ENCODE data around the gene PLAAT4. TPM values are rescaled to one million over a fixed set of nuclear protein-coding genes. Genes with fewer than 3 reads are reported as not detected.
A peak's percentile ranks its signal among the peaks of the same experiment; 100 is the strongest.

Gene PLAAT4
- total RNA-seq, 1 experiment from 2014 or later: 1.2 TPM

DNA sequence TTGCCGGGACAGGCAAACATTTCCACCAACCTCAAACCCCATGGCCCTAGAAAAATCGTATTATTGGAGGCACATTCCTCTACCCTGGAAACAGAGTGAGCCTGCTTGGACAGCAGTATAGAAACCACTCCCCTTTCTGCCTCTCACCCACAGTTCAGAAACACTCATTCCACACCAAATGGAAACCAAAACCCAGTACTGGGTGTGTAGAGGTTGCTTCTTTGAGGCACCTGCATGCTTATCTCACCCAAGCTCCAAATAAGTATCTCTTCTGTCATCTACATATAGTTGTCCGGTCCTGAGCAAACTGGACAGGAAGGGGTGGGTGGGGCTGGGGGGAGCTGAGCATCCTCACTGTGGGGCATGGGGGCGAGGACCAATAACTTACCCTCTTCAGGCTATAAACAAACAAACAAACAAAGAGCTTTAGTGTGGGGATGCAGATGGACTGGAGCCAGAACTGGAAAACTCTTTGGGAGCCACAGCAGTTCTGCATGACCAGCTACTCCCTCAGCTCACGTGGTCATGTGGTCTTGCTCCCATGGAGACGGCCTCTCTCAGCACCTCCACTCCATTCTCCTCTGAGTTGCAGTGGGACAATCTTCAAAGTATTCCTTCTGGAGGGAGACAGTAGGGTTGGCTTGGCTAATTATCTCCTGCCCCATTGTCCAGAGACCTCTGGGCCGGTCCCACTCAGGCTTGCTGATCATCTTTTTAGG is 27.6 kb downstream of the PLAAT4 start:
- DNase-seq: no peak
- TF ChIP-seq, protein P1, sequence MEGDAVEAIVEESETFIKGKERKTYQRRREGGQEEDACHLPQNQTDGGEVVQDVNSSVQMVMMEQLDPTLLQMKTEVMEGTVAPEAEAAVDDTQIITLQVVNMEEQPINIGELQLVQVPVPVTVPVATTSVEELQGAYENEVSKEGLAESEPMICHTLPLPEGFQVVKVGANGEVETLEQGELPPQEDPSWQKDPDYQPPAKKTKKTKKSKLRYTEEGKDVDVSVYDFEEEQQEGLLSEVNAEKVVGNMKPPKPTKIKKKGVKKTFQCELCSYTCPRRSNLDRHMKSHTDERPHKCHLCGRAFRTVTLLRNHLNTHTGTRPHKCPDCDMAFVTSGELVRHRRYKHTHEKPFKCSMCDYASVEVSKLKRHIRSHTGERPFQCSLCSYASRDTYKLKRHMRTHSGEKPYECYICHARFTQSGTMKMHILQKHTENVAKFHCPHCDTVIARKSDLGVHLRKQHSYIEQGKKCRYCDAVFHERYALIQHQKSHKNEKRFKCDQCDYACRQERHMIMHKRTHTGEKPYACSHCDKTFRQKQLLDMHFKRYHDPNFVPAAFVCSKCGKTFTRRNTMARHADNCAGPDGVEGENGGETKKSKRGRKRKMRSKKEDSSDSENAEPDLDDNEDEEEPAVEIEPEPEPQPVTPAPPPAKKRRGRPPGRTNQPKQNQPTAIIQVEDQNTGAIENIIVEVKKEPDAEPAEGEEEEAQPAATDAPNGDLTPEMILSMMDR (IDR thresholded peaks at IDR 0.05; ENCODE audit: insufficient read depth in 1 of 2, low read depth in 1 of 2, low read length in 1 of 2, severe bottlenecking in 1 of 2, unreplicated experiment in 1 of 2): no peak
- intact Hi-C loops (cut with micrococcal nuclease; ENCODE audit: unreplicated experiment): no loop called here
- Mint-ChIP-seq H3K27me3 (ENCODE audit: insufficient read depth, unreplicated experiment) (no peaks in the 10 kb centered on the region), H3K9me3 (ENCODE audit: unreplicated experiment) (no peaks in the 10 kb centered on the region), H3K4me3 (ENCODE audit: unreplicated experiment) (no peak overlapping the region), H3K27ac (ENCODE audit: unreplicated experiment) (peak overlapping the region; percentile 74), H3K4me1 (ENCODE audit: low read depth, unreplicated experiment) (peaks cover 28% of the 10 kb centered on the region), H3K36me3 (ENCODE audit: insufficient read depth, unreplicated experiment) (no peaks in the 10 kb centered on the region)
- CTCF ChIA-PET: interaction anchor here (0.7 kb wide), 1 partner anchor 9 kb away, joined by 7 read pairs; no protein-coding TSS in a partner anchor
- H3K9me3 ChIP-seq: no peaks in the 10 kb centered on the region
- no peak overlapping the region for H3K4me3 ChIP-seq (ENCODE audit: low read depth, low read length)
- H3K4me1 ChIP-seq: peaks cover 38% of the 10 kb centered on the region
- H3K27me3 ChIP-seq (replicated peaks; ENCODE audit: control insufficient read depth, insufficient read depth, low read length): no peaks in the 10 kb centered on the region
- TSS peak; percentile 37 for BruUV-seq (replicated peaks)
- H3K36me3 ChIP-seq (ENCODE audit: control insufficient read depth, insufficient read depth, low read length): no peaks in the 10 kb centered on the region; the same call in 1 of the 2 replicates
- POLR2A ChIA-PET: interaction anchor here (0.6 kb wide), 1 partner anchor 10 kb away, joined by 3 read pairs; no protein-coding TSS in a partner anchor

DNA sequence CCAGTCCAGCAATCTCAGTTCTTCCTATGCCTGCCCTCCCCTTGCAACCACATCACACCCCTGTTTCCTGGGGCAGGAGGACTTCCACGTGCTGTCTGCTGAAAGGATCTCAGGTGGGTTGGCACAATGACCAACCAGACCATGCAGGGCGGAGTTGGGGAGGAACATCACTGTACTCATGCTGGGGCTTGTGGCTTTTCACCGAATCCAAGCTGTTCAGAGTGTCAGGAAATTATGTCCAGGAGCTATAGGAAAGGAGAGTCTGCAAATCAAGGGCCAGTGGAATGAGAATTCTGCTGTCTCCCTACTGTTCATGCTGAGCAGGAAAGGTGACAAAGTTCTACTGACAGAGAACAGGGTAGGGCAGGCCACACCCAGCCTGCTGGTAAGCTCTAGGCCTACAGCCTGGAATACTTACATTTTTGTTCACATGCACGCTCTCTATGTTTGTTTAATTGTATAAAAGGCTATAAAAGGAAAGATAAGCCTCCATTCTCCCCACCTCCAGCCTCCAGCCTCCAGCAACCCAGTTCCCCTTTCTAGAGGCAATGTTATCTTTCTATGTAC is 28.3 kb downstream of the PLAAT4 start:
- ChIA-PET POLR2A (interaction anchor here (0.6 kb wide), 1 partner anchor 9 kb away, joined by 3 read pairs; no protein-coding TSS in a partner anchor), CTCF (interaction anchor here (0.7 kb wide), 1 partner anchor 8 kb away, joined by 7 read pairs; no protein-coding TSS in a partner anchor)
- H3K36me3 Mint-ChIP-seq (ENCODE audit: insufficient read depth, unreplicated experiment): peaks cover under 1% of the 10 kb centered on the region
- peak overlapping the region; percentile 74 for H3K27ac Mint-ChIP-seq (ENCODE audit: unreplicated experiment)
- H3K9me3 ChIP-seq: no peaks in the 10 kb centered on the region
- no peaks in the 10 kb centered on the region for H3K27me3 ChIP-seq (replicated peaks; ENCODE audit: control insufficient read depth, insufficient read depth, low read length)
- BruUV-seq (replicated peaks): no TSS peak
- DNase-seq: peak; percentile 67 to 87
- no peak overlapping the region for H3K4me3 Mint-ChIP-seq (ENCODE audit: unreplicated experiment)
- peaks cover 38% of the 10 kb centered on the region for H3K4me1 ChIP-seq
- peaks cover 28% of the 10 kb centered on the region for H3K4me1 Mint-ChIP-seq (ENCODE audit: low read depth, unreplicated experiment)
- no peak overlapping the region for H3K4me3 ChIP-seq (ENCODE audit: low read depth, low read length)
- intact Hi-C loops (cut with micrococcal nuclease; ENCODE audit: unreplicated experiment): loop anchor here (5.0 kb wide), 1 partner anchor 33 kb away; no protein-coding TSS in a partner anchor
- H3K27me3 Mint-ChIP-seq (ENCODE audit: insufficient read depth, unreplicated experiment): no peaks in the 10 kb centered on the region
- H3K36me3 ChIP-seq (ENCODE audit: control insufficient read depth, insufficient read depth, low read length): no peaks in the 10 kb centered on the region; the same call in 1 of the 2 replicates
- no peaks in the 10 kb centered on the region for H3K9me3 Mint-ChIP-seq (ENCODE audit: unreplicated experiment)
- TF ChIP-seq, protein P1 (IDR thresholded peaks at IDR 0.05; ENCODE audit: insufficient read depth in 1 of 2, low read depth in 1 of 2, low read length in 1 of 2, severe bottlenecking in 1 of 2, unreplicated experiment in 1 of 2): no peak

DNA sequence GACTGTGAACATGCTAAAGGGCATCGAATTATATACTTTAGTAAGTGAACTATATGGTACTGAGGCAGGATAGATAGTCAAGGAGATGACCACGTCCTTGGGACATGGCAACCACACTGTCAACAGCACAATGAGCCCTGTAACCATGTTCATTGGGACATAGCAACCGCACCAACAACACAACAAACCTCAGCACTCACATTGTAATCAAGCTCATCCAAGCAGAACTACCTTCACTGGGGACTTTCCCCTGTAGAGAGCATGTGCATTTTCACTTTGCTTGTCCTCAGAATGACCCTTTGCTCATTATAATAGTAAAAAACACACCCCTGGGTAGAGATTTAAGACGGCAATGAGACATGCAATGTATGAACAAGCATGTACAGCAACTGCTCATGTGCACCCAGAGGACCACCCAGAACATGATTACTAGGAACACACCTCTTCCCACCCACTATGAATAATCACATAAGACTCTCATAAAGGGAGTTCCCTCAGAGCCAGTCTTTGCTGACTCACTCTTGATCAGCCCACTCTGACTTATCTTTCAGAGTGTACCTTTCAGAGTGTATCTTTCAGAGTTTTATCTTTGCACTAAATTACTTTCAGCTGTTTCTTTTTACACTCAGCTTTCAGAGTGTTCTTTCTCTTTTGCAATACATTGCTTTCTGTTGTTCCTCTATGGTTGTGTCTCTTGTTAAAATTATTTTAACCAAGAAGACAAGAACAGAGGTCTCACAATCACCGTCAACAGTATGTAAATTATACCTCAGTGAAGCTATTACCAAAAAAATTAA is 30.6 kb downstream of the PLAAT4 start:
- peak overlapping the region; percentile 53 for H3K4me3 Mint-ChIP-seq (ENCODE audit: unreplicated experiment)
- peaks cover 42% of the 10 kb centered on the region for H3K4me1 Mint-ChIP-seq (ENCODE audit: low read depth, unreplicated experiment)

More for the DNA sequence above, 30.6 kb downstream of the PLAAT4 start:
- Mint-ChIP-seq H3K27me3 (ENCODE audit: insufficient read depth, unreplicated experiment) (no peaks in the 10 kb centered on the region), H3K36me3 (ENCODE audit: insufficient read depth, unreplicated experiment) (peaks cover 7% of the 10 kb centered on the region), H3K27ac (ENCODE audit: unreplicated experiment) (peak overlapping the region; percentile 70), H3K9me3 (ENCODE audit: unreplicated experiment) (peaks cover 21% of the 10 kb centered on the region)
- BruUV-seq (replicated peaks): no TSS peak
- ChIA-PET CTCF (interaction anchor here (0.5 kb wide), 1 partner anchor 183 kb away, joined by 3 read pairs; no protein-coding TSS in a partner anchor), POLR2A (no interaction called here)
- peak; percentile 47 to 52 for DNase-seq
- TF ChIP-seq, protein P1 (IDR thresholded peaks at IDR 0.05; ENCODE audit: insufficient read depth in 1 of 2, low read depth in 1 of 2, low read length in 1 of 2, severe bottlenecking in 1 of 2, unreplicated experiment in 1 of 2): no peak
- no peaks in the 10 kb centered on the region for H3K9me3 ChIP-seq
- no peaks in the 10 kb centered on the region; the same call in 1 of the 2 replicates for H3K36me3 ChIP-seq (ENCODE audit: control insufficient read depth, insufficient read depth, low read length)
- intact Hi-C loops (cut with micrococcal nuclease; ENCODE audit: unreplicated experiment): loop anchor here (5.0 kb wide), 1 partner anchor 35 kb away; no protein-coding TSS in a partner anchor
- H3K4me3 ChIP-seq (ENCODE audit: low read depth, low read length): no peak overlapping the region
- peaks cover 38% of the 10 kb centered on the region for H3K4me1 ChIP-seq
- no peaks in the 10 kb centered on the region for H3K27me3 ChIP-seq (replicated peaks; ENCODE audit: control insufficient read depth, insufficient read depth, low read length)
